Lower leg skin (tissue), 4 donors: Measurements from ENCODE around the gene CCSER2. TPM values are rescaled to one million over a fixed set of nuclear protein-coding genes. Genes with fewer than 3 reads are reported as not detected.

Experiments used
- DNase-seq, 2 donors: peaks; one replicate each; pipeline ENCODE4 v3.0.0-alpha.2; 2019; ENCODE audit warnings: low spot score in 2 of 2
- H3K4me3 ChIP-seq: fragments of 200-600 bp; sonication (generic); 2 replicates; pipeline ENCODE4 v1.5.1; 2017; ENCODE audit warnings: mild to moderate bottlenecking, low read depth; ENCODE audit not compliant: poor library complexity, severe bottlenecking
- CTCF ChIP-seq, 3 donors: fragments of 450-650 bp; IDR thresholded peaks; one replicate each; pipeline ENCODE4 v1.5.1; 2016; ENCODE audit warnings: antibody characterized with exemption in 3 of 3, mild to moderate bottlenecking in 3 of 3, moderate library complexity in 2 of 3
- POLR2A ChIP-seq, 2 donors: fragments of 450-650 bp; IDR thresholded peaks; one replicate each; pipeline ENCODE4 v1.6.1; 2016 to 2017; ENCODE audit warnings: antibody characterized with exemption in 2 of 2, mild to moderate bottlenecking in 1 of 2, moderate library complexity in 1 of 2
- WGBS, 2 donors: methylation state at CpG; one replicate each; pipeline ENCODE4 v1.1.5; 2018; 5-methylcytosine and 5-hydroxymethylcytosine counted together
- intact Hi-C: fragments of 100-400 bp; cut with DNase I; formaldehyde crosslinking; loops from one replicate; pipeline ENCODE4 v1.15.0; 2023; ENCODE audit warnings: low total_unique reads
- total RNA-seq, 4 donors: library from RNA; depleted of rRNA; stranded (reverse); fragments of >200 nt; gene quantifications; one replicate each; pipeline ENCODE4 v1.1.0, GENCODE V29; 2016

CCSER2 gene
- total RNA-seq, 4 donors from 2014 or later = 33.3 to 69.5 (median 47.7) TPM

GRCh38 chr10:84334811-84335210 is 6.4 kb downstream of the CCSER2 start:
- no peak for DNase-seq
- TF ChIP-seq POLR2A (IDR thresholded peaks at IDR 0.05) (no peak), CTCF (IDR thresholded peaks at IDR 0.05) (no peak)
- intact Hi-C loops = no loop called here
- 78 to 81% methylated on average over 2 of the region's 2 CpGs for WGBS, 2 donors
- no peak overlapping the region for H3K4me3 ChIP-seq

- no peak for DNase-seq
- 81 to 84% methylated on average over 3 of the region's 3 CpGs for WGBS, 2 donors
- TF ChIP-seq CTCF (IDR thresholded peaks at IDR 0.05) (no peak), POLR2A (IDR thresholded peaks at IDR 0.05) (no peak)
- intact Hi-C loops = no loop called here
- no peak overlapping the region for H3K4me3 ChIP-seq
These were observed 7.1 kb downstream of the CCSER2 start for GRCh38 chr10:84335516-84335915.

- WGBS, 2 donors = 93 to 96% methylated on average over 5 of the region's 5 CpGs
- intact Hi-C loops = no loop called here
- no peak overlapping the region for H3K4me3 ChIP-seq
- DNase-seq = no peak
- TF ChIP-seq POLR2A (IDR thresholded peaks at IDR 0.05) = no peak
- no peak for TF ChIP-seq CTCF (IDR thresholded peaks at IDR 0.05)
These were observed 8.2 kb downstream of the CCSER2 start for GRCh38 chr10:84336406-84337090.

- no peak for TF ChIP-seq CTCF (IDR thresholded peaks at IDR 0.05)
- TF ChIP-seq POLR2A (IDR thresholded peaks at IDR 0.05) = no peak
- H3K4me3 ChIP-seq = no peak overlapping the region
- no peak for DNase-seq
- whole genome bisulfite sequencing, 2 donors = 49% methylated on average over 3 of the region's 3 CpGs
- intact Hi-C loops = no loop called here
These were observed 8.8 kb downstream of the CCSER2 start for GRCh38 chr10:84337199-84337598.

GRCh38 chr10:84339025-84339424 is 10.6 kb downstream of the CCSER2 start:
- intact Hi-C loops = no loop called here
- DNase-seq = no peak
- H3K4me3 ChIP-seq = no peak overlapping the region
- WGBS, 2 donors = 88 to 94% methylated on average over 1 of the region's 1 CpG
- TF ChIP-seq POLR2A (IDR thresholded peaks at IDR 0.05) = no peak
- TF ChIP-seq CTCF (IDR thresholded peaks at IDR 0.05) = no peak

GRCh38 chr10:84340187-84340586 is 11.8 kb downstream of the CCSER2 start:
- H3K4me3 ChIP-seq = no peak overlapping the region
- 93 to 95% methylated on average over 3 of the region's 3 CpGs for WGBS, 2 donors
- TF ChIP-seq POLR2A (IDR thresholded peaks at IDR 0.05) = no peak
- no peak for TF ChIP-seq CTCF (IDR thresholded peaks at IDR 0.05)
- DNase-seq = no peak
- intact Hi-C loops = no loop called here
